Measurements from ENCODE around the gene ASCL3.

DNA sequence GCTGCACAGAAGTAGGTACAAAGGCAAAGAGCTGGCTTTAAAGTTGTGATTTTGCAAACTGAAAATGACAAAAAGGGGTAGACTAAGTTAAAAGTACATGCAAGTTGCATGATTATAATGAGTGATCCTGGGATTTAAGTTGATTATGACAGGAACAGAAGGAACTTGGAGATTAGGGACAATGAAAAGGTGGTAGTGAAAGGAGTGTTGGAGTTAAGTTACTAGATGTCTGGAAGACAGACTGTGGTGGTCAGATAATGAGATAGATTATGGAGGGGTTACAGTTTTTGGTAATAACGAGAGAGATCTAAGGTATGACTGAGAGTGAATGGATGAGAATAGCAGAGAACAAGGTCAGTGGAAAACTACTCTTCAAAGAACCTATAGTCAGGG lies 29.1 kb upstream of the ASCL3 start:
- TF ChIP-seq, protein P1, sequence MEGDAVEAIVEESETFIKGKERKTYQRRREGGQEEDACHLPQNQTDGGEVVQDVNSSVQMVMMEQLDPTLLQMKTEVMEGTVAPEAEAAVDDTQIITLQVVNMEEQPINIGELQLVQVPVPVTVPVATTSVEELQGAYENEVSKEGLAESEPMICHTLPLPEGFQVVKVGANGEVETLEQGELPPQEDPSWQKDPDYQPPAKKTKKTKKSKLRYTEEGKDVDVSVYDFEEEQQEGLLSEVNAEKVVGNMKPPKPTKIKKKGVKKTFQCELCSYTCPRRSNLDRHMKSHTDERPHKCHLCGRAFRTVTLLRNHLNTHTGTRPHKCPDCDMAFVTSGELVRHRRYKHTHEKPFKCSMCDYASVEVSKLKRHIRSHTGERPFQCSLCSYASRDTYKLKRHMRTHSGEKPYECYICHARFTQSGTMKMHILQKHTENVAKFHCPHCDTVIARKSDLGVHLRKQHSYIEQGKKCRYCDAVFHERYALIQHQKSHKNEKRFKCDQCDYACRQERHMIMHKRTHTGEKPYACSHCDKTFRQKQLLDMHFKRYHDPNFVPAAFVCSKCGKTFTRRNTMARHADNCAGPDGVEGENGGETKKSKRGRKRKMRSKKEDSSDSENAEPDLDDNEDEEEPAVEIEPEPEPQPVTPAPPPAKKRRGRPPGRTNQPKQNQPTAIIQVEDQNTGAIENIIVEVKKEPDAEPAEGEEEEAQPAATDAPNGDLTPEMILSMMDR (conservative IDR thresholded peaks at IDR 0.05; ENCODE audit: low read depth in 2 of 2), result no peak
- TF ChIP-seq EZH2 (IDR thresholded peaks at IDR 0.05; ENCODE audit: low read depth, unreplicated experiment), result no peak
- no peak for TF ChIP-seq EZH2phosphoT487 (IDR thresholded peaks at IDR 0.05; ENCODE audit: unreplicated experiment)
- no peak for TF ChIP-seq POLR2AphosphoS5 (IDR thresholded peaks at IDR 0.05; ENCODE audit: low read depth)
- TF ChIP-seq, protein P2, sequence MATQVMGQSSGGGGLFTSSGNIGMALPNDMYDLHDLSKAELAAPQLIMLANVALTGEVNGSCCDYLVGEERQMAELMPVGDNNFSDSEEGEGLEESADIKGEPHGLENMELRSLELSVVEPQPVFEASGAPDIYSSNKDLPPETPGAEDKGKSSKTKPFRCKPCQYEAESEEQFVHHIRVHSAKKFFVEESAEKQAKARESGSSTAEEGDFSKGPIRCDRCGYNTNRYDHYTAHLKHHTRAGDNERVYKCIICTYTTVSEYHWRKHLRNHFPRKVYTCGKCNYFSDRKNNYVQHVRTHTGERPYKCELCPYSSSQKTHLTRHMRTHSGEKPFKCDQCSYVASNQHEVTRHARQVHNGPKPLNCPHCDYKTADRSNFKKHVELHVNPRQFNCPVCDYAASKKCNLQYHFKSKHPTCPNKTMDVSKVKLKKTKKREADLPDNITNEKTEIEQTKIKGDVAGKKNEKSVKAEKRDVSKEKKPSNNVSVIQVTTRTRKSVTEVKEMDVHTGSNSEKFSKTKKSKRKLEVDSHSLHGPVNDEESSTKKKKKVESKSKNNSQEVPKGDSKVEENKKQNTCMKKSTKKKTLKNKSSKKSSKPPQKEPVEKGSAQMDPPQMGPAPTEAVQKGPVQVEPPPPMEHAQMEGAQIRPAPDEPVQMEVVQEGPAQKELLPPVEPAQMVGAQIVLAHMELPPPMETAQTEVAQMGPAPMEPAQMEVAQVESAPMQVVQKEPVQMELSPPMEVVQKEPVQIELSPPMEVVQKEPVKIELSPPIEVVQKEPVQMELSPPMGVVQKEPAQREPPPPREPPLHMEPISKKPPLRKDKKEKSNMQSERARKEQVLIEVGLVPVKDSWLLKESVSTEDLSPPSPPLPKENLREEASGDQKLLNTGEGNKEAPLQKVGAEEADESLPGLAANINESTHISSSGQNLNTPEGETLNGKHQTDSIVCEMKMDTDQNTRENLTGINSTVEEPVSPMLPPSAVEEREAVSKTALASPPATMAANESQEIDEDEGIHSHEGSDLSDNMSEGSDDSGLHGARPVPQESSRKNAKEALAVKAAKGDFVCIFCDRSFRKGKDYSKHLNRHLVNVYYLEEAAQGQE (IDR thresholded peaks at IDR 0.05; ENCODE audit: unreplicated experiment), result no peak
- no peak for TF ChIP-seq NANOG (IDR thresholded peaks at IDR 0.05; ENCODE audit: borderline replicate concordance)
- no peak for TF ChIP-seq CREB1 (CRISPR knock-in tag; IDR thresholded peaks at IDR 0.05; ENCODE audit: low read depth)
- TF ChIP-seq ZNF331 (CRISPR knock-in tag; IDR thresholded peaks at IDR 0.05; ENCODE audit: low read depth), result no peak
- no peak for TF ChIP-seq JUNB (IDR thresholded peaks at IDR 0.05; ENCODE audit: unreplicated experiment)
